SU-DHL-6 (cell line): ENCODE measurements around the gene PRTG.

Experiments used
- H2AFZ ChIP-seq: fragments of 200-600 bp; sonication (generic); 2 replicates; pipeline ENCODE4 v1.6.1; 2014; ENCODE audit warnings: low read depth, mild to moderate bottlenecking, moderate library complexity, mixed read lengths, antibody characterized with exemption, low read length; ENCODE audit not compliant: severe bottlenecking
- H3F3A ChIP-seq: fragments of 200-600 bp; shearing (Covaris generic); 2 replicates; pipeline ENCODE4 v1.6.0; 2016; ENCODE audit warnings: antibody characterized with exemption, mild to moderate bottlenecking; ENCODE audit not compliant: insufficient read depth
- H3K27ac ChIP-seq: fragments of 200-600 bp; sonication (generic); 2 replicates; pipeline ENCODE4 v1.5.1; 2016; ENCODE audit warnings: low read depth, mild to moderate bottlenecking, low read length, moderate library complexity, mixed read lengths
- H3K27me3 ChIP-seq: fragments of 200-600 bp; sonication (generic), shearing (Covaris generic); 2 replicates; pipeline ENCODE4 v1.6.0; 2014; ENCODE audit warnings: mild to moderate bottlenecking, low read length
- H3K36me3 ChIP-seq: fragments of 200-600 bp; sonication (generic); 2 replicates; pipeline ENCODE4 v1.6.1; 2014; ENCODE audit warnings: mild to moderate bottlenecking, low read length, mixed read lengths
- H3K4me2 ChIP-seq: fragments of 300-600, 200-600 bp; shearing (Covaris generic), sonication (generic); 2 replicates; pipeline ENCODE4 v1.6.0; 2014; ENCODE audit warnings: low read length, low read depth, mild to moderate bottlenecking; ENCODE audit not compliant: poor library complexity, severe bottlenecking
- H3K4me3 ChIP-seq: fragments of 200-600 bp; sonication (generic); 2 replicates; pipeline ENCODE4 v1.5.1; 2014; ENCODE audit warnings: antibody characterized with exemption, low read length, mild to moderate bottlenecking, mixed read lengths; ENCODE audit not compliant: insufficient read depth, poor library complexity, severe bottlenecking
- H3K79me2 ChIP-seq: fragments of 200-600 bp; sonication (generic); 2 replicates; pipeline ENCODE4 v1.6.1; 2014; ENCODE audit warnings: mild to moderate bottlenecking, low read length, moderate library complexity; ENCODE audit not compliant: insufficient read depth
- H3K9ac ChIP-seq: fragments of 200-600 bp; sonication (generic); 2 replicates; pipeline ENCODE4 v1.7.0; 2014; ENCODE audit warnings: mild to moderate bottlenecking, low read length
- H3K9me2 ChIP-seq: fragments of 200-600 bp; sonication (generic); replicated peaks from 2 replicates; pipeline ENCODE4 v1.6.1; 2014; ENCODE audit warnings: low read length; ENCODE audit not compliant: insufficient read depth
- H3K9me3 ChIP-seq: fragments of 200-600 bp; sonication (generic); 2 replicates; pipeline ENCODE4 v1.6.1; 2014; ENCODE audit warnings: low read length, mixed read lengths; ENCODE audit not compliant: insufficient read depth
- H4K20me1 ChIP-seq: fragments of 200-600 bp; sonication (generic); 2 replicates; pipeline ENCODE4 v1.6.1; 2014; ENCODE audit warnings: low read depth, mild to moderate bottlenecking, antibody characterized with exemption, low read length, moderate library complexity, mixed read lengths
- EZH2phosphoT487 ChIP-seq: fragments of 200-600 bp; sonication (generic), shearing (Covaris generic); conservative IDR thresholded peaks from 2 replicates; pipeline ENCODE4 v1.6.1; 2018; ENCODE audit warnings: mild to moderate bottlenecking, antibody characterized with exemption, low read length, moderate library complexity, mixed read lengths
- TF ChIP-seq, protein P1 (sequence below): fragments of 200-600 bp; sonication (generic); IDR thresholded peaks from one replicate; pipeline ENCODE4 v1.5.1; 2017; ENCODE audit warnings: antibody characterized with exemption, mild to moderate bottlenecking, low read length, moderate library complexity; ENCODE audit not compliant: insufficient read depth, poor library complexity, severe bottlenecking

The PRTG gene

DNA sequence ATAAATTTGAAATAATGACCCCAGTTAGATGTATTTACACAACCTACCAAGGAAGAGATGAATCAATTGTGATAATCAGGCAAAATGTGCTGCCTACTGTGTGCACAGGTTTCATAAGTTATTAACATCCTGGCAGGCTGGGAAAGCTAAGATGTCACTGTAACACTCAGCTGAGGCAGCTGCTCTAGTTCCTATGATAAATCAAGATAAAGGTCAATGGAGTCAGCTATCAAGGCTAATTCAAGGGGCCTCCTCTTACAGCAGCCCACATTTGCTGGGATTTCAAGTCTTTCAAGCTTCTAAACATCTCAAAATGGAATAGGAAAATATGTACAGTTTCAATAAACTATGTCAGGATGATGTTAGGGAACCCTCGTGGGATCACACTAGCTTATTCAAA lies 84.1 kb downstream of the PRTG start:
- no peaks in the 10 kb centered on the region for H3K27me3 ChIP-seq
- peaks cover 35% of the 10 kb centered on the region for H3K36me3 ChIP-seq
- H4K20me1 ChIP-seq, result no peaks in the 10 kb centered on the region
- peaks cover 27% of the 10 kb centered on the region; the same call in 1 of the 2 replicates for H3F3A ChIP-seq
- H3K4me3 ChIP-seq, result no peak overlapping the region
- no peaks in the 10 kb centered on the region for H3K9me2 ChIP-seq
- no peak overlapping the region for H2AFZ ChIP-seq
- H3K9me3 ChIP-seq, result no peaks in the 10 kb centered on the region
- TF ChIP-seq, protein P1, sequence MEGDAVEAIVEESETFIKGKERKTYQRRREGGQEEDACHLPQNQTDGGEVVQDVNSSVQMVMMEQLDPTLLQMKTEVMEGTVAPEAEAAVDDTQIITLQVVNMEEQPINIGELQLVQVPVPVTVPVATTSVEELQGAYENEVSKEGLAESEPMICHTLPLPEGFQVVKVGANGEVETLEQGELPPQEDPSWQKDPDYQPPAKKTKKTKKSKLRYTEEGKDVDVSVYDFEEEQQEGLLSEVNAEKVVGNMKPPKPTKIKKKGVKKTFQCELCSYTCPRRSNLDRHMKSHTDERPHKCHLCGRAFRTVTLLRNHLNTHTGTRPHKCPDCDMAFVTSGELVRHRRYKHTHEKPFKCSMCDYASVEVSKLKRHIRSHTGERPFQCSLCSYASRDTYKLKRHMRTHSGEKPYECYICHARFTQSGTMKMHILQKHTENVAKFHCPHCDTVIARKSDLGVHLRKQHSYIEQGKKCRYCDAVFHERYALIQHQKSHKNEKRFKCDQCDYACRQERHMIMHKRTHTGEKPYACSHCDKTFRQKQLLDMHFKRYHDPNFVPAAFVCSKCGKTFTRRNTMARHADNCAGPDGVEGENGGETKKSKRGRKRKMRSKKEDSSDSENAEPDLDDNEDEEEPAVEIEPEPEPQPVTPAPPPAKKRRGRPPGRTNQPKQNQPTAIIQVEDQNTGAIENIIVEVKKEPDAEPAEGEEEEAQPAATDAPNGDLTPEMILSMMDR, result no peak
- no peak for TF ChIP-seq EZH2phosphoT487
- no peak overlapping the region for H3K9ac ChIP-seq
- peaks cover 17% of the 10 kb centered on the region for H3K79me2 ChIP-seq
- H3K4me2 ChIP-seq, result no peak overlapping the region
- no peak overlapping the region for H3K27ac ChIP-seq

DNA sequence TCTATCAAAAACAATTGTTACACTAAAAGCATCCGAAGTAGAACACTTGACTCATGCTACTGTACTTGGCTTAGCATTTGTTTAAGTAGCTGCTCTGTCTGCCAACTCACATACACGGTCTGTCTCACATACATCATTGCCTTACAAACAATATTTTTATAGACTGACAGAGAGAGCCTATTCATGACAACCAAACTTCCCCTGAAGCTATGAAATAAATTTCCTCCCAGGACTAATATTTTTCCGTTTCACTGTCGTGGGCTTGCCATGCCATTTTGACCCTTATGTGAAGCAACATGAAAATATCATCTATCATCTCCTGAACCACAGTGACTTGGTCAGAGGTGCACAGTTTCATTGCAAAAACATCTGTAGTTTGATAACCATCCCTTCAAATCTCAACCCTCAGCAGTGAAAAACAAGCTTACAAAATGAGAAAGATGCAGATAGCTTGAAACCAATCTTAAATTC lies 88.4 kb downstream of the PRTG start:
- no peak for TF ChIP-seq EZH2phosphoT487
- no peak overlapping the region for H3K9ac ChIP-seq

DNA sequence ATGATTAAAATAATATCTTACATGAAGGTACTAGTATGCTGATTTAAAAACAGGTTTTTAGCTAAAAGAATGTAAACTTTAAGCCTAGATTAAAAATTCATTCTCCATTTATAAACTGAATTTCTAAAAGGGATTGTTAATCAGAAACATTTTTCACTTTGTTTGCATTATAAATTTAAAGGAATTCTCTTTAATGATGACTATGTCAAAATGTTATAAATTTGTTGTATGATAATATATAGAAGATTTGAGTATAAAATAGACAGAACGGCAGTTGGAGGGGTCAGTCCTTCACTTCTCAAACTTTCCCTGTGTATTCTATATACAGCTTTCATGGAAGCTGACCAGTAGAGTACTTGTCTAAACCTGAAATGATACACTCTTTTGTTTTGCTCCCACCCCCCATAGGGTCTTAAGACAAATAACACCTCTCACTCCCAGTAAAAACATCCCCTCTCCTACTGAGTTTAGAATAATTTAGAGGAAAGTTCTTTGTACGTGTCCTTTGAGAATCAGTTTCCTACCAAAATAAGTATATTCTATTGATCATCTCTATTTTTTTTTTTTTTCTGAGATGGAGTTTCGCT lies 90.0 kb downstream of the PRTG start:
- TF ChIP-seq, protein P1, result no peak
- TF ChIP-seq EZH2phosphoT487, result no peak
- peaks cover 46% of the 10 kb centered on the region for H3F3A ChIP-seq
- no peaks in the 10 kb centered on the region for H3K27me3 ChIP-seq
- H4K20me1 ChIP-seq, result no peaks in the 10 kb centered on the region
- H3K9ac ChIP-seq, result no peak overlapping the region
- no peak overlapping the region for H3K4me3 ChIP-seq
- H3K9me3 ChIP-seq, result no peaks in the 10 kb centered on the region
- no peaks in the 10 kb centered on the region for H3K9me2 ChIP-seq
- no peak overlapping the region for H3K4me2 ChIP-seq
- H3K36me3 ChIP-seq, result peaks cover 32% of the 10 kb centered on the region
- peaks cover 5% of the 10 kb centered on the region; the same call in 1 of the 2 replicates for H3K79me2 ChIP-seq
- no peak overlapping the region for H2AFZ ChIP-seq
- no peak overlapping the region for H3K27ac ChIP-seq

More for the DNA sequence above, 88.4 kb downstream of the PRTG start:
- no peaks in the 10 kb centered on the region for H4K20me1 ChIP-seq
- H3K9me3 ChIP-seq, result no peaks in the 10 kb centered on the region
- no peak overlapping the region for H3K4me3 ChIP-seq
- no peak overlapping the region for H2AFZ ChIP-seq
- H3K27me3 ChIP-seq, result no peaks in the 10 kb centered on the region
- no peak overlapping the region for H3K4me2 ChIP-seq
- no peak overlapping the region for H3K27ac ChIP-seq
- 0 out of 2 replicates have a peak, but pooled peaks cover 4% of the 10 kb centered on the region for H3K79me2 ChIP-seq
- no peaks in the 10 kb centered on the region for H3K9me2 ChIP-seq
- peaks cover 42% of the 10 kb centered on the region; the same call in 1 of the 2 replicates for H3F3A ChIP-seq
- H3K36me3 ChIP-seq, result peaks cover 32% of the 10 kb centered on the region

DNA sequence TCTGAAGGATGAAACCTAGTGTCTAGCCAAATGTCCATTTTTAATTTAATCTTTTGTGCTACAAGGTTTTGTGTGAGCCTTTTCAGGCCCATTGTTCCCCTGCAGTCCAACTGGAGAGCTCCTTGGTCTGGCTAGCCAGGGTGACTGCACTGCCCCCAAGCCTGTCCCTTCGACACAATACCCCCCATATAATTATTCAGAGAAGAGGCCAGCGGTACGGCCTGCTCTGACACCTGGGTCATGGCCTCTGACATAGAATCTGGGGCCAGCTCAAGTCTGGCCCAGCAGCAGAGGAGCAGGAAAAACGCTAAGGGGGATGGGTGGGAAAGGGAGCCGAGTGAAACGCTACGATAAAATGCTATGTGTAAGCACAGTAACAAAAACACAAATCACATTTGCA lies 90.6 kb downstream of the PRTG start:
- Histone ChIP-seq H3K9ac (no peak overlapping the region), H3K79me2 (peaks cover 11% of the 10 kb centered on the region; the same call in 1 of the 2 replicates), H3K27ac (no peak overlapping the region), H4K20me1 (no peaks in the 10 kb centered on the region), H3K4me2 (no peak overlapping the region), H3K4me3 (no peak overlapping the region), H3K27me3 (no peaks in the 10 kb centered on the region), H3F3A (peaks cover 41% of the 10 kb centered on the region), H3K9me2 (no peaks in the 10 kb centered on the region), H3K9me3 (no peaks in the 10 kb centered on the region), H2AFZ (no peak overlapping the region), H3K36me3 (peaks cover 32% of the 10 kb centered on the region)
- TF ChIP-seq, protein P1, result no peak
- no peak for TF ChIP-seq EZH2phosphoT487
